ENCODE measurements around the gene POLDIP3.
A peak's percentile ranks its signal among the peaks of the same experiment; 100 is the strongest.
"Not testable (repeated sequence)": the region's sequence is repeated elsewhere in the genome, so short reads cannot be mapped to it uniquely, and the experiment has no call there.

POLDIP3 gene

GRCh38 chr22:42544686-42545085 lies 70.0 kb downstream of the POLDIP3 start:
- no peak for TF ChIP-seq CTCF (conservative IDR thresholded peaks at IDR 0.05)
- H3K27ac ChIP-seq = no peak overlapping the region

- peak overlapping the region; percentile 55 for H3K27ac ChIP-seq
These were observed 75.4 kb downstream of the POLDIP3 start for GRCh38 chr22:42539236-42539771.

GRCh38 chr22:42537199-42537831 lies 77.4 kb downstream of the POLDIP3 start:
- peak overlapping the region; percentile 21; the same call in 1 of the 2 replicates for H3K27ac ChIP-seq

GRCh38 chr22:42536634-42537033 lies 78.0 kb downstream of the POLDIP3 start:
- peak overlapping the region; percentile 21; the same call in 1 of the 2 replicates for H3K27ac ChIP-seq

- no peak for TF ChIP-seq CTCF (conservative IDR thresholded peaks at IDR 0.05)
- no peak overlapping the region for H3K27ac ChIP-seq
These were observed 78.5 kb downstream of the POLDIP3 start for GRCh38 chr22:42536166-42536565.

- H3K27ac ChIP-seq = not testable (repeated sequence)
These were observed 79.5 kb downstream of the POLDIP3 start for GRCh38 chr22:42535082-42535731.

All from VCaP (cell line).